ENCODE results near the gene ZBTB16.

- TF ChIP-seq CTCF (IDR thresholded peaks at IDR 0.05), result no peak
- no peak for TF ChIP-seq POLR2A (IDR thresholded peaks at IDR 0.05)
Measured at GRCh38 chr11:114153224-114153623, 93.7 kb downstream of the ZBTB16 start.

All from uterus (tissue), 2 donors.